T1000 (cell line): ENCODE data around the gene CD36.

Experiments used
- DNase-seq: peaks from one replicate; lab custom pipeline; 2025; ENCODE audit warnings: mixed read lengths; lab: John Stamatoyannopoulos, UW

The CD36 gene

GRCh38 chr7:80705130-80705781, 66.8 kb downstream of the CD36 start:
- no peak for DNase-seq

- DNase-seq = no peak
Measured at GRCh38 chr7:80707318-80707717, 68.9 kb downstream of the CD36 start.

- no peak for DNase-seq
Measured at GRCh38 chr7:80708123-80708522, 69.7 kb downstream of the CD36 start.

- peak; percentile 26 for DNase-seq
Measured at GRCh38 chr7:80711531-80711930, 73.1 kb downstream of the CD36 start.

GRCh38 chr7:80719261-80719660, 80.8 kb downstream of the CD36 start:
- DNase-seq = peak; percentile 11

GRCh38 chr7:80720146-80720545, 81.7 kb downstream of the CD36 start:
- no peak for DNase-seq

- DNase-seq = no peak
Measured at GRCh38 chr7:80721883-80722615, 83.6 kb downstream of the CD36 start.

GRCh38 chr7:80722616-80723195, 84.3 kb downstream of the CD36 start:
- DNase-seq = peak; percentile 81

- DNase-seq = no peak
Measured at GRCh38 chr7:80724249-80724871, 85.9 kb downstream of the CD36 start.

- DNase-seq = no peak
Measured at GRCh38 chr7:80725181-80725611, 86.8 kb downstream of the CD36 start.
